SK-N-SH (cell line): ENCODE measurements around the gene CRYBG1. TPM values are rescaled to one million over a fixed set of nuclear protein-coding genes. Genes with fewer than 3 reads are reported as not detected.

ENCODE experiments used
- CTCF ChIA-PET: fragments of 300-600, 350-600 bp; formaldehyde crosslinking; extraction: SDS; loops from one replicate; lab custom pipeline; 2021; lab: Yijun Ruan, JAX
- POLR2A ChIA-PET: fragments of 350-600 bp; sonication (Branson Sonifier 250); formaldehyde crosslinking; extraction: SDS; loops from one replicate; lab custom pipeline; 2020; ENCODE audit warnings: antibody characterized with exemption, inconsistent platforms; lab: Yijun Ruan, JAX
- DNase-seq: peaks from one replicate; pipeline ENCODE4 v3.0.0; 2012
- H2AFZ ChIP-seq: fragments of 200-600 bp; sonication (generic); 2 replicates; pipeline ENCODE4 v1.8.1; 2016; ENCODE audit warnings: antibody characterized with exemption, mild to moderate bottlenecking, low read depth
- H3F3A ChIP-seq: fragments of 200-600 bp; sonication (generic); replicated peaks from 2 replicates; pipeline ENCODE3; 2016; ENCODE audit warnings: antibody characterized with exemption, mild to moderate bottlenecking; ENCODE audit not compliant: insufficient read depth
- H3K27ac ChIP-seq, 2 experiments: fragments of 200-500 bp in 1 of 2; fragments of 200-600 bp in 1 of 2; sonication (Bioruptor generic) in 1 of 2; sonication (generic), shearing (Covaris generic) in 1 of 2; 2 replicates each; pipeline versions ENCODE4 v1.5.1 to v1.6.1; 2014 to 2016; ENCODE audit warnings: low read depth in 2 of 2, inconsistent platforms in 1 of 2, low read length in 1 of 2, mild to moderate bottlenecking in 1 of 2, mixed read lengths in 1 of 2
- H3K27me3 ChIP-seq: fragments of 200-600 bp; sonication (generic), shearing (Covaris generic); 2 replicates; pipeline ENCODE4 v1.6.1; 2016; ENCODE audit warnings: mixed run types; ENCODE audit not compliant: insufficient read depth
- H3K36me3 ChIP-seq, 2 experiments: fragments of 200-500 bp in 1 of 2; fragments of 200-600 bp in 1 of 2; sonication (Bioruptor generic) in 1 of 2; sonication (generic) in 1 of 2; replicated peaks in 1 of 2; 2 replicates each; pipeline versions ENCODE3 to v1.5.1; 2014 to 2016; ENCODE audit warnings: low read length in 1 of 2, mild to moderate bottlenecking in 1 of 2; ENCODE audit not compliant: insufficient read depth in 2 of 2, control insufficient read depth in 1 of 2
- H3K4me1 ChIP-seq, 2 experiments: fragments of 200-500 bp in 1 of 2; fragments of 200-600 bp in 1 of 2; sonication (Bioruptor generic) in 1 of 2; sonication (generic), shearing (Covaris generic) in 1 of 2; 2 replicates each; pipeline versions ENCODE4 v1.5.1 to v1.6.1; 2014 to 2016; ENCODE audit warnings: low read depth in 1 of 2, low read length in 1 of 2, mixed run types in 1 of 2; ENCODE audit not compliant: insufficient read depth in 2 of 2, control insufficient read depth in 1 of 2
- H3K4me2 ChIP-seq: fragments of 200-600 bp; sonication (generic), shearing (Covaris generic); 2 replicates; pipeline ENCODE4 v1.6.1; 2017; ENCODE audit warnings: mixed run types
- H3K4me3 ChIP-seq, 2 experiments: fragments of 200-500 bp in 1 of 2; fragments of 200-600 bp in 1 of 2; sonication (Bioruptor generic) in 1 of 2; sonication (generic), shearing (Covaris generic) in 1 of 2; 2 replicates each; pipeline versions ENCODE4 v1.5.1 to v1.8.1; 2014 to 2016; ENCODE audit warnings: low read depth in 2 of 2, inconsistent platforms in 1 of 2, low read length in 1 of 2, mild to moderate bottlenecking in 1 of 2, mixed read lengths in 1 of 2, moderate library complexity in 1 of 2
- H3K79me2 ChIP-seq: fragments of 200-600 bp; sonication (generic); 2 replicates; pipeline ENCODE4 v1.8.1; 2017; ENCODE audit warnings: mild to moderate bottlenecking; ENCODE audit not compliant: insufficient read depth
- H3K9ac ChIP-seq: fragments of 200-600 bp; sonication (generic); 2 replicates; pipeline ENCODE4 v1.6.1; 2017; ENCODE audit warnings: mixed run types
- H3K9me2 ChIP-seq: fragments of 200-600 bp; sonication (generic); 2 replicates; pipeline ENCODE4 v1.6.1; 2017; ENCODE audit warnings: mixed run types
- H3K9me3 ChIP-seq: fragments of 200-600 bp; sonication (generic); 2 replicates; pipeline ENCODE4 v1.6.1; 2017; ENCODE audit warnings: mixed run types, mild to moderate bottlenecking, moderate library complexity
- H4K20me1 ChIP-seq: fragments of 200-600 bp; sonication (generic); 2 replicates; pipeline ENCODE4 v1.6.1; 2017; ENCODE audit warnings: mild to moderate bottlenecking, mixed run types; ENCODE audit not compliant: insufficient read depth
- ELF1 ChIP-seq: IDR thresholded peaks from 2 replicates; pipeline ENCODE4 v1.4.0; 2012
- FOSL2 ChIP-seq: IDR thresholded peaks from 2 replicates; pipeline ENCODE4 v1.4.0; 2012; ENCODE audit warnings: low read depth, mild to moderate bottlenecking, moderate library complexity, borderline replicate concordance
- FOXJ3 ChIP-seq: sonication (generic); formaldehyde crosslinking; IDR thresholded peaks from 2 replicates; pipeline ENCODE4 v1.5.1; 2020; ENCODE audit warnings: mild to moderate bottlenecking, missing genetic modification reagents
- FOXM1 ChIP-seq: IDR thresholded peaks from 2 replicates; pipeline ENCODE4 v1.4.0; 2012; ENCODE audit warnings: low read depth, mild to moderate bottlenecking
- GABPA ChIP-seq: IDR thresholded peaks from 2 replicates; pipeline ENCODE4 v1.4.0; 2012; ENCODE audit warnings: low read depth, mild to moderate bottlenecking
- GATA2 ChIP-seq: sonication (generic); formaldehyde crosslinking; IDR thresholded peaks from 2 replicates; pipeline ENCODE4 v1.5.0; 2020; ENCODE audit warnings: mild to moderate bottlenecking, missing genetic modification reagents
- MXI1 ChIP-seq: IDR thresholded peaks from 2 replicates; pipeline ENCODE4 v1.6.1; 2012; ENCODE audit warnings: mild to moderate bottlenecking, low read depth, low read length, improper control_type of control experiment
- RAD21 ChIP-seq: IDR thresholded peaks from 2 replicates; pipeline ENCODE4 v1.6.1; 2012; ENCODE audit warnings: mild to moderate bottlenecking, low read length
- SIN3A ChIP-seq: IDR thresholded peaks from 2 replicates; pipeline ENCODE4 v1.6.1; 2012; ENCODE audit warnings: low read depth, mild to moderate bottlenecking, low read length, moderate library complexity, borderline replicate concordance
- SMC3 ChIP-seq: IDR thresholded peaks from 2 replicates; pipeline ENCODE4 v1.6.1; 2012; ENCODE audit warnings: low read depth, low read length, improper control_type of control experiment
- TAF1 ChIP-seq: IDR thresholded peaks from 2 replicates; pipeline ENCODE4 v1.6.1; 2012; ENCODE audit warnings: low read depth, mild to moderate bottlenecking, low read length, moderate library complexity, borderline replicate concordance
- TEAD4 ChIP-seq: IDR thresholded peaks from 2 replicates; pipeline ENCODE4 v1.4.0; 2012; ENCODE audit warnings: mild to moderate bottlenecking, borderline replicate concordance; ENCODE audit not compliant: insufficient read depth
- WGBS: methylation state at CpG from one replicate; pipeline ENCODE4 v1.1.6; 2017; ENCODE audit warnings: low lambda C conversion rate; 5-methylcytosine and 5-hydroxymethylcytosine counted together
- polyA plus RNA-seq, 3 experiments: library from polyadenylated mRNA; depleted of rRNA; stranded (reverse); fragments of >200 nt; gene quantifications; 2 replicates each; pipeline ENCODE4 v1.2.3, GENCODE V29; 2012
- TF ChIP-seq, protein P1 (sequence below): IDR thresholded peaks from 2 replicates; pipeline ENCODE4; 2012
- TF ChIP-seq, protein P2 (sequence below): fragments of 150-350 bp; IDR thresholded peaks from 2 replicates; pipeline ENCODE4 v1.6.1; 2016; ENCODE audit warnings: mild to moderate bottlenecking, low read depth, low read length
- TF ChIP-seq, protein P3 (sequence below): IDR thresholded peaks from 2 replicates; pipeline ENCODE4 v1.4.0; 2012; ENCODE audit warnings: low read depth
- TF ChIP-seq, protein P4 (sequence below): fragments of 200-600 bp; sonication (generic); IDR thresholded peaks from 2 replicates; pipeline ENCODE4 v1.6.1; 2017; ENCODE audit warnings: antibody characterized with exemption, mild to moderate bottlenecking, moderate library complexity

CRYBG1 gene
- polyA plus RNA-seq, 1 of the 3 experiments (the other 2 are of a cell fraction), result 13.8 TPM

DNA sequence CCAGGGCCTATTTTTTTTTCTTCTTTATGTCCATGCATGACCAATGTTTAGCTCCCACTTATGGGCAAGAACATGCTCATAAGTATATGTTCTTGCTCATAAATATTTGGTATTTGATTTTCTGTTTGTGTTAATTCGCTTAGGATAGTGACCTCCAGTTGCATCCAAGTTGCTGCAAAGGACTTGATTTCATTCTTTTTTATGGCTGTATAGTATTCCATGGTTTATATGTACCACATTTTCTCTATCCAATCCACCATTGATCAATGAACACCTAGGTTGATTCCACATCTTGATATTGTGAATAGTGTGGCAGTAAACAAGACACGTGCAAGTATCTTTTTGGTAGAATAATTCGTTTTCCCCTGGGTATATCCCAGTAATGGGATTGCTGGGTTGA is 190.6 kb downstream of the CRYBG1 start:
- no peak overlapping the region for H3K9ac ChIP-seq
- no peaks in the 10 kb centered on the region for H4K20me1 ChIP-seq
- peaks cover 25% of the 10 kb centered on the region for H3F3A ChIP-seq
- H3K4me1 ChIP-seq, result peaks cover 0 to 18% of the 10 kb centered on the region in 2 experiments; a peak in 3 of 4 replicates
- H3K4me2 ChIP-seq, result no peak overlapping the region
- DNase-seq, result no peak
- no peaks in the 10 kb centered on the region for H3K9me2 ChIP-seq
- POLR2A ChIA-PET, result no interaction called here
- H3K4me3 ChIP-seq, result no peak overlapping the region
- peaks cover 6% of the 10 kb centered on the region for H3K79me2 ChIP-seq
- H3K36me3 ChIP-seq, result peaks cover 28 to 55% of the 10 kb centered on the region in 2 experiments
- H3K9me3 ChIP-seq, result no peaks in the 10 kb centered on the region
- CTCF ChIA-PET, result interaction anchor here (0.9 to 1.1 kb wide), 3 partner anchors 12 to 191 kb away, joined by 3 to 4 read pairs (median 3); no protein-coding TSS in a partner anchor
- no peak overlapping the region for H3K27ac ChIP-seq
- TF ChIP-seq, protein P1, sequence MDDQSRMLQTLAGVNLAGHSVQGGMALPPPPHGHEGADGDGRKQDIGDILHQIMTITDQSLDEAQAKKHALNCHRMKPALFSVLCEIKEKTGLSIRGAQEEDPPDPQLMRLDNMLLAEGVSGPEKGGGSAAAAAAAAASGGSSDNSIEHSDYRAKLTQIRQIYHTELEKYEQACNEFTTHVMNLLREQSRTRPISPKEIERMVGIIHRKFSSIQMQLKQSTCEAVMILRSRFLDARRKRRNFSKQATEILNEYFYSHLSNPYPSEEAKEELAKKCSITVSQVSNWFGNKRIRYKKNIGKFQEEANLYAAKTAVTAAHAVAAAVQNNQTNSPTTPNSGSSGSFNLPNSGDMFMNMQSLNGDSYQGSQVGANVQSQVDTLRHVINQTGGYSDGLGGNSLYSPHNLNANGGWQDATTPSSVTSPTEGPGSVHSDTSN, result no peak
- TF ChIP-seq, all 33 proteins: peak for 0
- Histone ChIP-seq H2AFZ (no peak overlapping the region), H3K27me3 (no peaks in the 10 kb centered on the region)
- 83% methylated on average over 3 of the region's 3 CpGs for WGBS

DNA sequence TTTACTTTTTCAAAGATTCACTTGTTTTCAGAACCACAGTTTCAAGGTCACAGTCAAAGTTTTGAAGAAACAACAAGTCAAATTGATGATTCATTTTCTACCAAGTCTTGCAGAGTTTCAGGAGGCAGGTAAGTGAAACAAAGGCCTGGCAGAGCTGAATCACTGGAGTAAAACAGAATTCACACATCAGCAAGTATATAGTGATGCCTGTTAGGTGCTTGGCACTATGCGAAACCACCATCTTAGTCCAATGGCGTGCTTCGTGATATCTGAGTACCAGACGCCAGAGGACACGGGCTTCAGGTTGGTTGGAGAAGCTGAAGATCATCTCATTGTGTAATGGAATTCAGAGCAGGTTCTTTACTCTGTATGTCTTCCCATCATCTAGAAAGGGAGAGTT is 192.9 kb downstream of the CRYBG1 start:
- Histone ChIP-seq H3K9me2 (no peaks in the 10 kb centered on the region), H3K4me3 (no peak overlapping the region), H3F3A (peaks cover 5% of the 10 kb centered on the region), H3K27ac (no peak overlapping the region), H4K20me1 (no peaks in the 10 kb centered on the region), H2AFZ (no peak overlapping the region), H3K9ac (no peak overlapping the region), H3K79me2 (peaks cover 6% of the 10 kb centered on the region), H3K4me1 (no peaks in the 10 kb centered on the region; a peak in 1 of 4 replicates), H3K27me3 (no peaks in the 10 kb centered on the region), H3K36me3 (peaks cover 31 to 55% of the 10 kb centered on the region in 2 experiments), H3K9me3 (no peaks in the 10 kb centered on the region), H3K4me2 (no peak overlapping the region)
- TF ChIP-seq RAD21 (no peak), FOSL2 (no peak), GATA2 (CRISPR knock-in tag) (no peak)
- TF ChIP-seq, protein P2, sequence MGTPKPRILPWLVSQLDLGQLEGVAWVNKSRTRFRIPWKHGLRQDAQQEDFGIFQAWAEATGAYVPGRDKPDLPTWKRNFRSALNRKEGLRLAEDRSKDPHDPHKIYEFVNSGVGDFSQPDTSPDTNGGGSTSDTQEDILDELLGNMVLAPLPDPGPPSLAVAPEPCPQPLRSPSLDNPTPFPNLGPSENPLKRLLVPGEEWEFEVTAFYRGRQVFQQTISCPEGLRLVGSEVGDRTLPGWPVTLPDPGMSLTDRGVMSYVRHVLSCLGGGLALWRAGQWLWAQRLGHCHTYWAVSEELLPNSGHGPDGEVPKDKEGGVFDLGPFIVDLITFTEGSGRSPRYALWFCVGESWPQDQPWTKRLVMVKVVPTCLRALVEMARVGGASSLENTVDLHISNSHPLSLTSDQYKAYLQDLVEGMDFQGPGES, result no peak
- TF ChIP-seq, protein P3, sequence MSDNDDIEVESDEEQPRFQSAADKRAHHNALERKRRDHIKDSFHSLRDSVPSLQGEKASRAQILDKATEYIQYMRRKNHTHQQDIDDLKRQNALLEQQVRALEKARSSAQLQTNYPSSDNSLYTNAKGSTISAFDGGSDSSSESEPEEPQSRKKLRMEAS, result no peak
- ChIA-PET CTCF (interaction anchor here (1.2 to 2.7 kb wide), 5 partner anchors 9 to 426 kb away, joined by 3 to 17 read pairs (median 5); no protein-coding TSS in a partner anchor), POLR2A (interaction anchor here (0.6 kb wide), 1 partner anchor 69 kb away, joined by 3 read pairs; no protein-coding TSS in a partner anchor)
- 92% methylated on average over 5 of the region's 5 CpGs for WGBS
- DNase-seq, result no peak

DNA sequence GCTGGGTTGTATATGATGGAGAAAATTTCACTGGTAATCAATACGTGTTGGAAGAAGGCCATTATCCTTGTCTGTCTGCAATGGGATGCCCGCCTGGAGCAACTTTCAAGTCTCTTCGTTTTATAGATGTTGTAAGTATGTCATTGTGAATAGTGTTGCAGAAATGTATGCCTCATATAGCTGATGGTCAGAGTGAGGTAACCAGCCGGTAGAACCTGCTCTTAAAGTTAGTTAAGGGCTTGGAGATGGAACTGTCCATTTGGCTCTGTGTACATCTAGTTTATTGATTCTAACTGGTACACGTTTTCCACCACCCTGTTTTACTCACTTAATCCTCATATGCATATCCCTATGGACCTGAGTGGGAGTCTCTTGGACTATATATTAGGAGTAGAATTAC is 195.2 kb downstream of the CRYBG1 start:
- Histone ChIP-seq H4K20me1 (no peaks in the 10 kb centered on the region), H3K9ac (no peak overlapping the region), H3K79me2 (no peaks in the 10 kb centered on the region; the same call in 1 of the 2 replicates), H2AFZ (no peak overlapping the region), H3K36me3 (peaks cover 37 to 49% of the 10 kb centered on the region in 2 experiments), H3K4me1 (no peaks in the 10 kb centered on the region), H3K4me2 (no peak overlapping the region), H3K9me2 (no peaks in the 10 kb centered on the region), H3F3A (peaks cover 10% of the 10 kb centered on the region), H3K27ac (no peak overlapping the region; a peak in 1 of 4 replicates), H3K9me3 (no peaks in the 10 kb centered on the region), H3K27me3 (no peaks in the 10 kb centered on the region), H3K4me3 (no peak overlapping the region)
- DNase-seq, result no peak
- whole genome bisulfite sequencing, result 71% methylated on average over 5 of the region's 5 CpGs
- POLR2A ChIA-PET, result no interaction called here
- CTCF ChIA-PET, result interaction anchor here (0.7 to 1.8 kb wide), 4 partner anchors 11 to 442 kb away, joined by 3 to 7 read pairs (median 4); no protein-coding TSS in a partner anchor
- no peak for TF ChIP-seq SIN3A
- TF ChIP-seq TEAD4, result no peak
- TF ChIP-seq, protein P2, result no peak
- TF ChIP-seq, protein P4, sequence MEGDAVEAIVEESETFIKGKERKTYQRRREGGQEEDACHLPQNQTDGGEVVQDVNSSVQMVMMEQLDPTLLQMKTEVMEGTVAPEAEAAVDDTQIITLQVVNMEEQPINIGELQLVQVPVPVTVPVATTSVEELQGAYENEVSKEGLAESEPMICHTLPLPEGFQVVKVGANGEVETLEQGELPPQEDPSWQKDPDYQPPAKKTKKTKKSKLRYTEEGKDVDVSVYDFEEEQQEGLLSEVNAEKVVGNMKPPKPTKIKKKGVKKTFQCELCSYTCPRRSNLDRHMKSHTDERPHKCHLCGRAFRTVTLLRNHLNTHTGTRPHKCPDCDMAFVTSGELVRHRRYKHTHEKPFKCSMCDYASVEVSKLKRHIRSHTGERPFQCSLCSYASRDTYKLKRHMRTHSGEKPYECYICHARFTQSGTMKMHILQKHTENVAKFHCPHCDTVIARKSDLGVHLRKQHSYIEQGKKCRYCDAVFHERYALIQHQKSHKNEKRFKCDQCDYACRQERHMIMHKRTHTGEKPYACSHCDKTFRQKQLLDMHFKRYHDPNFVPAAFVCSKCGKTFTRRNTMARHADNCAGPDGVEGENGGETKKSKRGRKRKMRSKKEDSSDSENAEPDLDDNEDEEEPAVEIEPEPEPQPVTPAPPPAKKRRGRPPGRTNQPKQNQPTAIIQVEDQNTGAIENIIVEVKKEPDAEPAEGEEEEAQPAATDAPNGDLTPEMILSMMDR, result no peak
- TF ChIP-seq FOSL2, result no peak
- TF ChIP-seq MXI1, result no peak
- TF ChIP-seq SMC3, result no peak
- TF ChIP-seq FOXJ3 (CRISPR knock-in tag), result no peak
- TF ChIP-seq GABPA, result no peak
- no peak for TF ChIP-seq FOXM1
- TF ChIP-seq TAF1, result no peak
- TF ChIP-seq ELF1, result no peak
